COR-L47 (cell line): ENCODE results near the gene FRMD4B.
A peak's percentile ranks its signal among the peaks of the same experiment; 100 is the strongest.

Source experiments
- DNase-seq: peaks from one replicate; lab custom pipeline; 2025; lab: John Stamatoyannopoulos, UW

The FRMD4B gene

GRCh38 chr3:69203631-69204314 lies 182.1 kb downstream of the FRMD4B start:
- no peak for DNase-seq

- DNase-seq: peak; percentile 41
Measured at GRCh38 chr3:69201658-69202057, 184.2 kb downstream of the FRMD4B start.

GRCh38 chr3:69200384-69201068 lies 185.4 kb downstream of the FRMD4B start:
- DNase-seq: no peak

- no peak for DNase-seq
Measured at GRCh38 chr3:69199942-69200341, 185.9 kb downstream of the FRMD4B start.

GRCh38 chr3:69197922-69198530 lies 187.9 kb downstream of the FRMD4B start:
- no peak for DNase-seq

- no peak for DNase-seq
Measured at GRCh38 chr3:69197455-69197854, 188.4 kb downstream of the FRMD4B start.

GRCh38 chr3:69196876-69197275 lies 189.0 kb downstream of the FRMD4B start:
- no peak for DNase-seq

GRCh38 chr3:69194431-69195165 lies 191.3 kb downstream of the FRMD4B start:
- no peak for DNase-seq

GRCh38 chr3:69193749-69194148 lies 192.1 kb downstream of the FRMD4B start:
- no peak for DNase-seq

GRCh38 chr3:69191516-69191915 lies 194.4 kb downstream of the FRMD4B start:
- no peak for DNase-seq

GRCh38 chr3:69189487-69189886 lies 196.4 kb downstream of the FRMD4B start:
- no peak for DNase-seq

GRCh38 chr3:69186575-69187093 lies 199.3 kb downstream of the FRMD4B start:
- DNase-seq: no peak

- DNase-seq: no peak
Measured at GRCh38 chr3:69182588-69183316, 203.1 kb downstream of the FRMD4B start.

- DNase-seq: no peak
Measured at GRCh38 chr3:69181592-69182211, 204.2 kb downstream of the FRMD4B start.

- no peak for DNase-seq
Measured at GRCh38 chr3:69180869-69181591, 204.9 kb downstream of the FRMD4B start.

GRCh38 chr3:69179740-69180372 lies 206.0 kb downstream of the FRMD4B start:
- no peak for DNase-seq

- DNase-seq: no peak
Measured at GRCh38 chr3:69178838-69179739, 206.8 kb downstream of the FRMD4B start.

- DNase-seq: no peak
Measured at GRCh38 chr3:69178082-69178481, 207.8 kb downstream of the FRMD4B start.
